Trophoblast cell (in vitro differentiated cells and primary cell): Measurements from ENCODE around the gene SDHB.

Source experiments
- DNase-seq, 2 donors: peaks; one replicate each; pipeline ENCODE4 v3.0.0-alpha.2; 2016
- H2AFZ ChIP-seq: 2 replicates; pipeline ENCODE4 v1.6.1; 2013; ENCODE audit warnings: low read length, moderate library complexity, mild to moderate bottlenecking; ENCODE audit not compliant: insufficient read depth, poor library complexity
- H2AK5ac ChIP-seq: 2 replicates; pipeline ENCODE4 v1.6.1; 2013; ENCODE audit warnings: mild to moderate bottlenecking, low read length
- H2BK120ac ChIP-seq: 2 replicates; pipeline ENCODE4 v1.6.1; 2013; ENCODE audit warnings: low read length, mild to moderate bottlenecking, moderate library complexity; ENCODE audit not compliant: insufficient read depth, poor library complexity
- H2BK12ac ChIP-seq: 2 replicates; pipeline ENCODE4 v1.6.1; 2013; ENCODE audit warnings: mild to moderate bottlenecking, low read length, moderate library complexity
- H2BK5ac ChIP-seq: 2 replicates; pipeline ENCODE4 v1.6.1; 2013; ENCODE audit warnings: low read length, low read depth, moderate library complexity, mild to moderate bottlenecking; ENCODE audit not compliant: poor library complexity
- H3K14ac ChIP-seq: 2 replicates; pipeline ENCODE4 v1.6.1; 2013; ENCODE audit warnings: mild to moderate bottlenecking, low read length
- H3K18ac ChIP-seq: 2 replicates; pipeline ENCODE4 v1.6.1; 2013; ENCODE audit warnings: mild to moderate bottlenecking, low read length
- H3K23ac ChIP-seq: 2 replicates; pipeline ENCODE4 v1.6.1; 2013; ENCODE audit warnings: low read length
- H3K27ac ChIP-seq: 2 replicates; pipeline ENCODE4 v1.5.1; 2013; ENCODE audit warnings: low read depth, mild to moderate bottlenecking, inconsistent platforms, low read length, moderate library complexity
- H3K27me3 ChIP-seq: 2 replicates; pipeline ENCODE4 v1.6.1; 2013; ENCODE audit warnings: inconsistent platforms, mild to moderate bottlenecking, low read length, moderate library complexity; ENCODE audit not compliant: insufficient read depth
- H3K36me3 ChIP-seq, 2 experiments: 1 replicate in 1 of 2; 2 replicates in 1 of 2; pipeline ENCODE4 v1.6.1; 2013; ENCODE audit warnings: low read length in 2 of 2, mild to moderate bottlenecking in 2 of 2, moderate library complexity in 1 of 2; ENCODE audit not compliant: insufficient read depth in 2 of 2, control insufficient read depth in 1 of 2
- H3K4ac ChIP-seq: 2 replicates; pipeline ENCODE4 v1.6.1; 2013; ENCODE audit warnings: low read depth, mild to moderate bottlenecking, low read length, moderate library complexity
- H3K4me1 ChIP-seq, 2 experiments: 1 replicate in 1 of 2; 2 replicates in 1 of 2; pipeline ENCODE4 v1.6.1; 2013; ENCODE audit warnings: low read length in 2 of 2, mild to moderate bottlenecking in 2 of 2, moderate library complexity in 1 of 2; ENCODE audit not compliant: insufficient read depth in 2 of 2, control insufficient read depth in 1 of 2
- H3K4me2 ChIP-seq: 2 replicates; pipeline ENCODE4 v1.6.1; 2013; ENCODE audit warnings: inconsistent platforms, mild to moderate bottlenecking, low read length, moderate library complexity
- H3K4me3 ChIP-seq: 2 replicates; pipeline ENCODE4 v1.5.1; 2013; ENCODE audit warnings: mild to moderate bottlenecking, low read depth, low read length, inconsistent platforms
- H3K79me1 ChIP-seq: one replicate; pipeline ENCODE4 v1.6.1; 2013; ENCODE audit warnings: low read length
- H3K79me2 ChIP-seq: 2 replicates; pipeline ENCODE4 v1.6.1; 2013; ENCODE audit warnings: low read length, mild to moderate bottlenecking; ENCODE audit not compliant: control insufficient read depth, insufficient read depth, poor library complexity
- H3K9ac ChIP-seq: 2 replicates; pipeline ENCODE4 v1.6.1; 2013; ENCODE audit warnings: mild to moderate bottlenecking, low read length
- H3K9me3 ChIP-seq: 2 replicates; pipeline ENCODE4 v1.6.1; 2013; ENCODE audit warnings: low read depth, mild to moderate bottlenecking, control low read depth, inconsistent platforms, low read length; ENCODE audit not compliant: insufficient read depth
- H4K12ac ChIP-seq: 2 replicates; pipeline ENCODE4 v1.6.1; 2013; ENCODE audit warnings: low read depth, mild to moderate bottlenecking, low read length, moderate library complexity
- H4K8ac ChIP-seq: 2 replicates; pipeline ENCODE4 v1.6.1; 2013; ENCODE audit warnings: low read depth, mild to moderate bottlenecking, low read length, moderate library complexity
- H4K91ac ChIP-seq: one replicate; pipeline ENCODE4 v1.6.1; 2013; ENCODE audit warnings: low read depth, mild to moderate bottlenecking, low read length, moderate library complexity
- WGBS: extraction: QIAGEN DNeasy Blood & Tissue Kit; methylation state at CpG from one replicate; pipeline ENCODE4 v1.1.7; 2013; ENCODE audit warnings: missing lambda C conversion rate; ENCODE audit not compliant: insufficient read length, insufficient coverage; ENCODE audit errors: extremely low coverage; 5-methylcytosine and 5-hydroxymethylcytosine counted together

The SDHB gene

GRCh38 chr1:17095141-17095540 is 41.3 kb upstream of the SDHB start:
- H3K4me3 ChIP-seq = no peak overlapping the region
- no peak overlapping the region for H3K4ac ChIP-seq
- no peaks in the 10 kb centered on the region for H3K79me2 ChIP-seq
- H2BK5ac ChIP-seq = no peak overlapping the region
- H2AK5ac ChIP-seq = no peak overlapping the region
- no peak overlapping the region for H4K12ac ChIP-seq
- H3K9me3 ChIP-seq = no peaks in the 10 kb centered on the region
- H3K14ac ChIP-seq = no peak overlapping the region
- no peak overlapping the region for H3K4me2 ChIP-seq
- no CpG with 5 or more reads among the region's 4 CpGs for WGBS
- H3K79me1 ChIP-seq = peaks cover 4% of the 10 kb centered on the region
- H3K4me1 ChIP-seq = peaks cover 25 to 30% of the 10 kb centered on the region in 2 experiments
- no peak for DNase-seq
- H2BK12ac ChIP-seq = no peak overlapping the region
- no peak overlapping the region for H4K91ac ChIP-seq
- H3K27me3 ChIP-seq = no peaks in the 10 kb centered on the region
- H2AFZ ChIP-seq = no peak overlapping the region
- H2BK120ac ChIP-seq = no peak overlapping the region
- no peak overlapping the region for H3K23ac ChIP-seq
- no peak overlapping the region for H3K9ac ChIP-seq
- no peaks in the 10 kb centered on the region for H3K36me3 ChIP-seq
- no peak overlapping the region for H3K18ac ChIP-seq
- H4K8ac ChIP-seq = no peak overlapping the region
- H3K27ac ChIP-seq = no peak overlapping the region

- H3K4me2 ChIP-seq = no peak overlapping the region
- no peak overlapping the region for H3K14ac ChIP-seq
- no peak overlapping the region for H3K4me3 ChIP-seq
- no peak overlapping the region for H3K4ac ChIP-seq
- no peak overlapping the region for H2AFZ ChIP-seq
- H4K12ac ChIP-seq = no peak overlapping the region
- peaks cover 6% of the 10 kb centered on the region for H3K79me1 ChIP-seq
- H3K18ac ChIP-seq = no peak overlapping the region
- H3K9me3 ChIP-seq = no peaks in the 10 kb centered on the region
- H3K27me3 ChIP-seq = no peaks in the 10 kb centered on the region
- no peak overlapping the region for H4K91ac ChIP-seq
- H3K9ac ChIP-seq = no peak overlapping the region
- no peaks in the 10 kb centered on the region for H3K36me3 ChIP-seq
- no peak overlapping the region for H3K23ac ChIP-seq
- H2BK120ac ChIP-seq = no peak overlapping the region
- H3K27ac ChIP-seq = no peak overlapping the region
- H3K4me1 ChIP-seq = peaks cover 25 to 31% of the 10 kb centered on the region in 2 experiments
- H2BK5ac ChIP-seq = no peak overlapping the region
- DNase-seq = no peak
- WGBS = no CpG with 5 or more reads among the region's 5 CpGs
- no peak overlapping the region for H4K8ac ChIP-seq
- no peaks in the 10 kb centered on the region for H3K79me2 ChIP-seq
- H2AK5ac ChIP-seq = no peak overlapping the region
- no peak overlapping the region for H2BK12ac ChIP-seq
These were observed 40.8 kb upstream of the SDHB start for GRCh38 chr1:17094664-17095063.

GRCh38 chr1:17093822-17094393 is 40.1 kb upstream of the SDHB start:
- Histone ChIP-seq H3K4me3 (no peak overlapping the region), H2AFZ (no peak overlapping the region), H3K18ac (no peak overlapping the region), H4K12ac (no peak overlapping the region), H3K23ac (no peak overlapping the region), H3K79me1 (peaks cover 6% of the 10 kb centered on the region), H3K14ac (no peak overlapping the region), H3K27me3 (no peaks in the 10 kb centered on the region), H4K8ac (no peak overlapping the region), H4K91ac (no peak overlapping the region), H3K4me2 (no peak overlapping the region), H2BK12ac (no peak overlapping the region), H3K9ac (no peak overlapping the region), H3K9me3 (no peaks in the 10 kb centered on the region), H3K4ac (no peak overlapping the region), H2BK120ac (no peak overlapping the region), H2BK5ac (no peak overlapping the region), H2AK5ac (no peak overlapping the region), H3K79me2 (no peaks in the 10 kb centered on the region), H3K4me1 (peaks cover 24 to 30% of the 10 kb centered on the region in 2 experiments), H3K36me3 (no peaks in the 10 kb centered on the region), H3K27ac (no peak overlapping the region)
- DNase-seq = no peak
- WGBS = no CpG with 5 or more reads among the region's 8 CpGs

DNA sequence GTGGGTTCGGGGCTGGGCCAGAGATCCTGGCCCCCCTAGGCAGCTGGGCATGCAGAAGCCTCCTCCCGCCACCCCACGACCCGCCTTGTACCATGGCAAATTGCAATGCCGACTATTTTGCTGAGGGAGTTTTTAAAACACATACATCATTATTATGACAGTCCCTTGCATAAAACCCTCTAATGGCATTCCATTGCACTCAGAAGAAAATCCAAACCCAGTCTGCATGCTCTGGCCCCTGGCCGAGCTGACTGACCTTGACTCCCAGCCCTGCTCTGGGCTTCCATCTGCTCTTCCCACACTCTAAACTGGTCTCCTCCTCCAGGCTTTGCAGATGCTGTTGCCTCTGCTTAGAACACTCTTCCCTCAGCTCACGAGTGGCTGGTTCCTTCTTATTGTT is 37.4 kb upstream of the SDHB start:
- Histone ChIP-seq H2BK12ac (peak overlapping the region; percentile 29), H4K12ac (no peak overlapping the region), H2AK5ac (no peak overlapping the region), H3K36me3 (no peaks in the 10 kb centered on the region), H4K91ac (peak overlapping the region; percentile 58), H3K27me3 (no peaks in the 10 kb centered on the region), H2BK5ac (peak overlapping the region; percentile 33), H3K9me3 (no peaks in the 10 kb centered on the region), H3K79me2 (no peaks in the 10 kb centered on the region), H3K14ac (peak overlapping the region; percentile 11), H2BK120ac (peak overlapping the region; percentile 39), H3K23ac (no peak overlapping the region), H3K4ac (no peak overlapping the region), H3K4me3 (no peak overlapping the region), H3K4me2 (no peak overlapping the region), H3K4me1 (peaks cover 15% of the 10 kb centered on the region in 2 experiments), H2AFZ (no peak overlapping the region), H3K79me1 (peaks cover 6% of the 10 kb centered on the region), H4K8ac (no peak overlapping the region), H3K27ac (no peak overlapping the region), H3K9ac (no peak overlapping the region), H3K18ac (no peak overlapping the region)
- no CpG with 5 or more reads among the region's 7 CpGs for WGBS
- DNase-seq = no peak
